Loucy (cell line): ENCODE measurements around the gene GJA10.

Source experiments
- H2AFZ ChIP-seq: fragments of 200-600 bp; sonication (generic); 2 replicates; pipeline ENCODE4 v1.6.0; 2016; ENCODE audit warnings: antibody characterized with exemption, mild to moderate bottlenecking, low read length, moderate library complexity
- H3F3A ChIP-seq: fragments of 200-600 bp; 2 replicates; pipeline ENCODE4 v1.6.0; 2016; ENCODE audit warnings: antibody characterized with exemption, low read depth, mild to moderate bottlenecking
- H3K27me3 ChIP-seq: fragments of 200-600 bp; sonication (generic); 2 replicates; pipeline ENCODE4 v1.6.1; 2014; ENCODE audit warnings: low read length, mild to moderate bottlenecking; ENCODE audit not compliant: insufficient read depth, poor library complexity, severe bottlenecking
- H3K36me3 ChIP-seq: fragments of 200-600 bp; sonication (generic); 2 replicates; pipeline ENCODE4 v1.6.1; 2016; ENCODE audit warnings: low read length; ENCODE audit not compliant: insufficient read depth
- H3K4me1 ChIP-seq: fragments of 200-600 bp; sonication (generic); 2 replicates; pipeline ENCODE4 v1.5.1; 2014; ENCODE audit warnings: low read length, mild to moderate bottlenecking; ENCODE audit not compliant: insufficient read depth, poor library complexity, severe bottlenecking
- H3K4me2 ChIP-seq: fragments of 200-600 bp; sonication (generic); 2 replicates; pipeline ENCODE4 v1.6.0; 2014; ENCODE audit warnings: antibody characterized with exemption, low read length, low read depth, mild to moderate bottlenecking; ENCODE audit not compliant: poor library complexity, severe bottlenecking
- H3K4me3 ChIP-seq: fragments of 200-600 bp; sonication (generic); 2 replicates; pipeline ENCODE4 v1.5.1; 2014; ENCODE audit warnings: low read length, mild to moderate bottlenecking, mixed read lengths; ENCODE audit not compliant: poor library complexity, severe bottlenecking
- H3K79me2 ChIP-seq: fragments of 200-600 bp; sonication (generic); 2 replicates; pipeline ENCODE4 v1.6.1; 2014; ENCODE audit warnings: low read length; ENCODE audit not compliant: insufficient read depth
- H3K9ac ChIP-seq: fragments of 200-600 bp; sonication (generic); 2 replicates; pipeline ENCODE4 v1.6.0; 2014; ENCODE audit warnings: mild to moderate bottlenecking, low read depth, low read length, moderate library complexity; ENCODE audit not compliant: poor library complexity, severe bottlenecking
- H3K9me2 ChIP-seq: fragments of 200-600 bp; sonication (generic); replicated peaks from 2 replicates; pipeline ENCODE4 v1.6.1; 2016; ENCODE audit warnings: low read depth, low read length, mixed read lengths
- H3K9me3 ChIP-seq: fragments of 200-600 bp; sonication (generic); 2 replicates; pipeline ENCODE4 v1.6.1; 2014; ENCODE audit warnings: mild to moderate bottlenecking, antibody characterized with exemption, low read length, low read depth; ENCODE audit not compliant: insufficient read depth
- H4K20me1 ChIP-seq: fragments of 200-600 bp; sonication (generic); 2 replicates; pipeline ENCODE4 v1.6.0; 2014; ENCODE audit warnings: antibody characterized with exemption, low read length, mild to moderate bottlenecking; ENCODE audit not compliant: insufficient read depth, poor library complexity, severe bottlenecking
- CTCF ChIP-seq: fragments of 200-600 bp; sonication (generic); conservative IDR thresholded peaks from 2 replicates; pipeline ENCODE4 v1.5.1; 2014; ENCODE audit warnings: mild to moderate bottlenecking, antibody characterized with exemption, low read length
- EZH2phosphoT487 ChIP-seq: fragments of 200-600 bp; IDR thresholded peaks from 2 replicates; pipeline ENCODE4 v1.6.1; 2018; ENCODE audit warnings: antibody characterized with exemption, mild to moderate bottlenecking, moderate library complexity, borderline replicate concordance

The GJA10 gene

DNA sequence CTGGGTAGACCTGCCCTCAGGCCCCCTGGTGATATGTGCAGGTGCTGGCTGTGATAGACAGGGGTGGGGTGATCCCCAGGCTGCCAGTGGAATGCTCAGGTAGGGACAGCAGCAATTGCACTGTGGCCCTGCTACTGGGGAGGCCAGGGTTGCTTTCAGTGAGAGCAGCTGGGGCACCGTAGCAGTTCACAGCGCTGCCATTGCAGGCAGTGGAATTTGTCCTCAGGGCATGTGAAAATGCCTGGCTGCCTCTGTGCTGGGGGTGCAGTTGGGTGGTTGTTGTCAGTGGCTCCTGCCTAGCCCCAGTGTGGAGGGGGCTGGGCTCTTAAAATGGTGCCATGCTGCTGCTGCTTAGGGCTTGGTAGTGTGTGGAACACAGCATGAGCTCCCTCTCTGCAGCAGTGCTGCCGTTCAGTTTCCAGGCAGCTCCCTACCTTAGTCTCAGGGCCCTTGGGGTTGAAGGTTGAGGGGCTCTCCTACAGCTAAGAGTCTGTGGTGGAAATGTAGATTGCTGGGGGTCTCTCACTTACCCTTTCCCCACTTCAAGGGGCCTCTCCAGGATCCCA, 23.6 kb downstream of the GJA10 start:
- H4K20me1 ChIP-seq, result no peaks in the 10 kb centered on the region
- no peak overlapping the region for H3K9ac ChIP-seq
- H2AFZ ChIP-seq, result no peak overlapping the region
- no peaks in the 10 kb centered on the region for H3K36me3 ChIP-seq
- H3K4me3 ChIP-seq, result no peak overlapping the region
- peaks cover 4% of the 10 kb centered on the region for H3K4me1 ChIP-seq
- no peak overlapping the region for H3K4me2 ChIP-seq
- no peaks in the 10 kb centered on the region for H3K9me3 ChIP-seq
- TF ChIP-seq EZH2phosphoT487, result no peak
- TF ChIP-seq CTCF, result no peak
- H3K27me3 ChIP-seq, result no peaks in the 10 kb centered on the region
- H3K9me2 ChIP-seq, result no peaks in the 10 kb centered on the region
- no peaks in the 10 kb centered on the region for H3K79me2 ChIP-seq
- H3F3A ChIP-seq, result no peaks in the 10 kb centered on the region

DNA sequence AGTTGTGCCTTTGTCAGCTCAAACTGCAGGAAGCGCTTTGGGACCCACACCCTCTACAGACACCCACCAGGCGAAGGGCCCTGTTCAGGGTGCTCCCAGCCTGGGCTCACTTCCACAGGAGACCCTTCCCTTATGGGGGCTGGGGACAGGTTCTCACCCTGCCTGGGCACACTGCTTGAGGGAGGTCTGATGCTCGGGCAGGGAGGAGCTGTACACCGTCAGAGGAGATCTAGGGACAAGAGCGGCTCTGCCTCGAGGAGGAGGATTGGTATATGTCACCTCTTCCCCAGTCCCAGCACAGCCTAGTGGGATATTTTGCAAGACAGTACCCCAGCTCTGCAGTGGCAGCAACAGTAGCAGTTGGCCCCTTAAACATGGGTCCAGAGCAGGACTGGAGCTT, 26.9 kb downstream of the GJA10 start:
- no peak for TF ChIP-seq CTCF
- TF ChIP-seq EZH2phosphoT487, result no peak
- H3K9me2 ChIP-seq, result no peaks in the 10 kb centered on the region
- no peaks in the 10 kb centered on the region for H3K36me3 ChIP-seq
- H3K4me1 ChIP-seq, result peaks cover 7% of the 10 kb centered on the region
- no peak overlapping the region for H3K4me2 ChIP-seq
- no peak overlapping the region for H3K9ac ChIP-seq
- no peaks in the 10 kb centered on the region for H3F3A ChIP-seq
- H2AFZ ChIP-seq, result no peak overlapping the region
- H3K27me3 ChIP-seq, result no peaks in the 10 kb centered on the region
- no peaks in the 10 kb centered on the region for H3K9me3 ChIP-seq
- H4K20me1 ChIP-seq, result no peaks in the 10 kb centered on the region
- no peaks in the 10 kb centered on the region for H3K79me2 ChIP-seq
- H3K4me3 ChIP-seq, result no peak overlapping the region

DNA sequence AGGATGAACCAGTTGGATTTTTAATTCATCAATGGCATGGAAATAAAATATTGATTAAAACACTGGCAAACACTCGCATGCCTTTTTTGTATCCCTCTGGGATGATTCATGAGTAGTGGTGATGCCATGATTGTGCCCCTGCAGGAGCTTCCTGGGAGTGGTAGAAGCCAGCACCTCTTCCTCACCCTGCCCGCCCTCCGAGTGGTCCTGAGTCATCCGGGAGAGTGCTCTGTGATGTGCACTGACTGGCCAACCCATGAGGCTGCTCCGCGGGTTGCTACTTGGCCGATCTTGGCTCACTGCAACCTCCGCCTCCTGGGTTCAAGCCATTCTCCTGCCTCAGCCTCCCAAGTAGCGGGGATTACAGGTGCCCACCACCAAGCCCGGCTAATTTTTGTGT, 27.4 kb downstream of the GJA10 start:
- no peak overlapping the region for H3K9ac ChIP-seq
- no peaks in the 10 kb centered on the region for H3K36me3 ChIP-seq
- H3F3A ChIP-seq, result no peaks in the 10 kb centered on the region
- no peaks in the 10 kb centered on the region for H3K9me2 ChIP-seq
- H2AFZ ChIP-seq, result no peak overlapping the region
- H3K4me3 ChIP-seq, result no peak overlapping the region
- H3K9me3 ChIP-seq, result no peaks in the 10 kb centered on the region
- H3K27me3 ChIP-seq, result no peaks in the 10 kb centered on the region
- H3K4me1 ChIP-seq, result peaks cover 12% of the 10 kb centered on the region
- H4K20me1 ChIP-seq, result no peaks in the 10 kb centered on the region
- TF ChIP-seq CTCF (no peak), EZH2phosphoT487 (no peak)
- no peaks in the 10 kb centered on the region for H3K79me2 ChIP-seq
- no peak overlapping the region for H3K4me2 ChIP-seq
